NCI-H1105 treated with DMSO at 0.1 percent for 48 hours (cell line): Measurements from ENCODE around the gene CALU.

ENCODE experiments used
- DNase-seq: peaks from one replicate; lab custom pipeline; 2025; lab: John Stamatoyannopoulos, UW

Gene CALU

DNA sequence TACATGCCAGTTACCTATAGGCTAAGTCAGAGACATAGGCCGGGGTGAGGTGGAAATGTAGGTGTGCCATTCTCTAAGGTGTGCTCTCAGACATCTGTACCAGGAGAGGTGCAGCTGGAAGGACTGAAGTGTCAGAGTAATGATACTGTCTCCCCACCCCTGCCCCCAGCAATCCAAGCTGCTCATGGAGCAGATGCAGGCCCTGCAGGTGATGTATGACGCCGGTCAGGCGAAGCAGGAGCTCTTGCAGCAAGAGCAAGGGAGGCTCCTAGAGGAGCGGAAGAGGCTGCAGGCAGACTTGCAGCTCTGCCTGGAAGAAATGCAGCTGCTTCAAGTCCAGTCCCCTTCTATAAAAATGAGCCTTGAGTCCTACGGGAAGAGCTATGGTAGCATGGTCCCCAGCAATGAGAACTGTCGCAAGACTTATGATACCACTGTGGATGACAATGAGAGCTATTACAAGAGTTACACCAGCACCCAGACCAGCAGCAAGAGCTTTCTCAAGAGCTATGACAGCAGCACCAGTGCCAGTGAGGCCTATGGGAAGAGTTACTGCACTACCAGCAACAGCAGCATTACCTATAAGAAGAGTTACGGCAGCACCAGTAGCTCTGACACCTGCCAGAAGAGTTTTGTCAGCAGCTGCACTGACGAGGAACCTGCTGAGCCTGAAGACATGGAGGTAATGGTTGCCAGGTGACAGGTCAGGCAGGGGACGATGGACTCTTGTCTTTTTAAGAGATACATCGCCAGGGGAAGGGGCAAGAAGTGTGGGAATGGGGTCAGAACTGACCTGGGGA is 72.7 kb downstream of the CALU start:
- DNase-seq: no peak

DNA sequence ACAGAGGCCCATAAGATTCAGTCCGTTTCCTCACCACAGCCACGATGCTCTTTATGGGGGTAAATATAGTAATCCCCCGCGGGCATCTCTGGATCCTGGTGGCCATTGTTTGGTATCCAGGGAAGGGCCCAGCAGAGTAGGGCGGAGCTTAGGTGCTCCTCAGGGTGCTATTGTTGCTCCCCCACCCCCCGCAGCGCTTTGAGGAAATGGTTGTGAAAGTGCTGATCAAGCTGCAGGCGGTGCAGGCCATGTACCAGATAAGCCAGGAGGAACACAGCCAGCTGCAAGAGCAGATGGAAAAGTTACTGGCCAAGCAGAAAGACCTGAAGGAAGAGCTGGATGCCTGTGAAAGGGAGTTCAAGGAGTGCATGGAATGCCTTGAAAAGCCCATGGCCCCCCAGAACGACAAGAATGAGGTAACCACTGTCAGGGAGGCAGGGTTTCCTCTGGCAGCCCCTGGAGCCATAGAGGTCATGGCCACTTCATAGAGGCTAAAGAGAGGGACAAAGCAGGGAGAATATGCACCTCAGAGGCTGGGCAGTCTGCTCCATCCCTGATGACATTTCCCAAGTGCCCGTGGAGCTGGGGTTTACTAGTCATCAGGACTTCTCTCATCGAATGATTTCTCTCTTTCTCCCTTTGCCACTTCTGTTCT is 73.5 kb downstream of the CALU start:
- no peak for DNase-seq

DNA sequence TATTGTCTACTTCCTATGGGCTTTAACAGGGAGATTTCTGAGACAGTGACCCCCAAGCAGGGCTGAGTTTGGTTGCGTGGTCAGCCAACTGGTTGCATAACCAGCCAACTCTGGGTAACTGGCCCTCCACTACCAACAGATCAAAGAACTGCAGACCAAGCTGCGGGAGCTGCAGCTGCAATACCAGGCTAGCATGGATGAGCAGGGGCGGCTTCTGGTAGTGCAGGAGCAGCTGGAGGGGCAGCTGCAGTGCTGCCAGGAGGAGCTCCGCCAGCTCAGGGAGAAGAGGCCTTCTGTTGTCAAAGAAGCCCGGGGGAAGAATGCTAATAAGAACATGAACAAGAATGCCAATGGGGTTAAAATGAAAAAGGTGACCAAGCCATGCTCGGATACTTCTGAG is 75.3 kb downstream of the CALU start:
- DNase-seq: no peak

- DNase-seq: no peak
These were observed 76.3 kb downstream of the CALU start for GRCh38 chr7:128815289-128815942.

DNA sequence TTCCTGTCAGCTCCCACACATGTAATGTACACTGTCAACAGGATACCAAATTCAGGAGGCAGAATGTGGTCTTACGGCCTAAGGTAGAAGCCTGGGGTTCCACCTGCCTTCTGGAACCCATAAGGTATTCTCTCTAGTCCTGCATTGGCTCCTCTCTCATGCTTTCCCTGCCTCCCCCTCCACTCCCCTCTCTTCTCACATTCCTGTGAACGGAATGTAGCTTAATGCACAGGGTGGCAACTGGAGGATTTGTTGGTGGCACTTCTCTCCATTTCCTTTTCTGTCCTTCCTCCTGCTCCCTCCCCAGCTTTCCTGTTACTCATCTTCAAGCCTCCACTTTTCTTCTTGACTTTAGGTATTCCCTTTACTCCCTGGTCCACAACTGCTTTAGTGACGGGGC is 79.5 kb downstream of the CALU start:
- no peak for DNase-seq
